DND-41 (cell line): ENCODE results near the gene FDXR.

ENCODE experiments used
- ATAC-seq: fragments of 200-7000 bp; cut with Tn5 transposase; 3 replicates; pipeline ENCODE4 v1.9.1; 2021; ENCODE audit warnings: low read depth; ENCODE audit not compliant: insufficient read depth
- DNase-seq: peaks from one replicate; pipeline ENCODE4 v3.0.0-alpha.2; 2020
- H2AFZ ChIP-seq: 2 replicates; pipeline ENCODE4 v1.6.0; 2012; ENCODE audit warnings: low read depth, low read length
- H3K27ac ChIP-seq: 2 replicates; pipeline ENCODE4 v1.5.1; 2012; ENCODE audit warnings: low read length, inconsistent platforms
- H3K27me3 ChIP-seq: fragments of 200-600 bp; sonication (generic); 2 replicates; pipeline ENCODE4 v1.6.0; 2012; ENCODE audit warnings: low read length, mild to moderate bottlenecking, inconsistent platforms; ENCODE audit not compliant: insufficient read depth, poor library complexity
- H3K36me3 ChIP-seq: 2 replicates; pipeline ENCODE4 v1.5.1; 2012; ENCODE audit warnings: low read length, inconsistent platforms; ENCODE audit not compliant: insufficient read depth
- H3K4me1 ChIP-seq: 2 replicates; pipeline ENCODE4 v1.5.1; 2012; ENCODE audit warnings: mild to moderate bottlenecking, low read length; ENCODE audit not compliant: insufficient read depth
- H3K4me2 ChIP-seq: 2 replicates; pipeline ENCODE4 v1.6.0; 2012; ENCODE audit warnings: mild to moderate bottlenecking, moderate library complexity, low read length, inconsistent platforms; ENCODE audit not compliant: insufficient read depth
- H3K4me3 ChIP-seq, 2 experiments: fragments of 200-600 bp in 1 of 2; shearing (Covaris generic) in 1 of 2; 2 replicates each; pipeline ENCODE4 v1.5.1; 2012 to 2016; ENCODE audit warnings: inconsistent platforms in 2 of 2, low read length in 2 of 2, mild to moderate bottlenecking in 2 of 2, low read depth in 1 of 2, moderate library complexity in 1 of 2
- H3K79me2 ChIP-seq: 2 replicates; pipeline ENCODE4 v1.6.0; 2012; ENCODE audit warnings: low read length, inconsistent platforms; ENCODE audit not compliant: insufficient read depth
- H3K9ac ChIP-seq: 2 replicates; pipeline ENCODE4 v1.6.0; 2012; ENCODE audit warnings: low read depth, mild to moderate bottlenecking, inconsistent platforms, low read length, moderate library complexity
- H3K9me3 ChIP-seq: 2 replicates; pipeline ENCODE4 v1.5.1; 2012; ENCODE audit warnings: low read length, moderate library complexity, mild to moderate bottlenecking, inconsistent platforms; ENCODE audit not compliant: insufficient read depth, severe bottlenecking
- H4K20me1 ChIP-seq: 2 replicates; pipeline ENCODE4 v1.6.0; 2012; ENCODE audit warnings: low read length; ENCODE audit not compliant: insufficient read depth
- EZH2 ChIP-seq: IDR thresholded peaks from 3 replicates; pipeline ENCODE4 v1.6.1; 2012; ENCODE audit warnings: borderline replicate concordance, low read depth, mild to moderate bottlenecking, moderate library complexity, low read length, inconsistent platforms; ENCODE audit not compliant: severe bottlenecking
- TF ChIP-seq, protein P1 (sequence below): IDR thresholded peaks from 2 replicates; pipeline ENCODE4 v1.5.1; 2012; ENCODE audit warnings: borderline replicate concordance, low read length, moderate library complexity, mild to moderate bottlenecking; ENCODE audit not compliant: poor library complexity, severe bottlenecking; ENCODE audit errors: extremely low read depth

Gene FDXR

DNA sequence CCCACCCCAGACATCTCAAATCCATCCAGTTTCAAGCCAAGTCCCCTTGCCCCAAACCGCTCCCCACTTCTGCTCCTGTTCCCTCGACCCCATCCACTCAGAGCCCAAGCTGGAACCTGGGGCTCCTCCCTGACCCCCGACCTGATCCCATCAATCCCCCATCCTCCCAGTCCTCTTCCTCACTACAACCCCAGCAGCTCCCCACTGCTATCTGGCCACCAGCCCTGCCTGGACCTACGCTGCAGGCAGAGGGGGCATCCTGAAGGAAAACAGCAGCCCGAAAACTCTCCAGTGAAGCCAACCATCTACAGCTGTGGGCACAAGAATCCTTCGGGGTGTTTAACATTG lies 3.9 kb downstream of the FDXR start:
- H3K9ac ChIP-seq, result no peak overlapping the region
- H3K36me3 ChIP-seq, result no peaks in the 10 kb centered on the region
- H3K79me2 ChIP-seq, result peaks cover 14% of the 10 kb centered on the region
- no peak overlapping the region for H3K4me2 ChIP-seq
- DNase-seq (no peak), ATAC-seq (no peak)
- no peak for TF ChIP-seq EZH2
- H3K27ac ChIP-seq, result no peak overlapping the region
- no peak overlapping the region for H2AFZ ChIP-seq
- H3K27me3 ChIP-seq, result no peaks in the 10 kb centered on the region
- no peaks in the 10 kb centered on the region for H4K20me1 ChIP-seq
- no peak overlapping the region for H3K4me3 ChIP-seq
- no peaks in the 10 kb centered on the region for H3K9me3 ChIP-seq
- peaks cover 18% of the 10 kb centered on the region for H3K4me1 ChIP-seq

DNA sequence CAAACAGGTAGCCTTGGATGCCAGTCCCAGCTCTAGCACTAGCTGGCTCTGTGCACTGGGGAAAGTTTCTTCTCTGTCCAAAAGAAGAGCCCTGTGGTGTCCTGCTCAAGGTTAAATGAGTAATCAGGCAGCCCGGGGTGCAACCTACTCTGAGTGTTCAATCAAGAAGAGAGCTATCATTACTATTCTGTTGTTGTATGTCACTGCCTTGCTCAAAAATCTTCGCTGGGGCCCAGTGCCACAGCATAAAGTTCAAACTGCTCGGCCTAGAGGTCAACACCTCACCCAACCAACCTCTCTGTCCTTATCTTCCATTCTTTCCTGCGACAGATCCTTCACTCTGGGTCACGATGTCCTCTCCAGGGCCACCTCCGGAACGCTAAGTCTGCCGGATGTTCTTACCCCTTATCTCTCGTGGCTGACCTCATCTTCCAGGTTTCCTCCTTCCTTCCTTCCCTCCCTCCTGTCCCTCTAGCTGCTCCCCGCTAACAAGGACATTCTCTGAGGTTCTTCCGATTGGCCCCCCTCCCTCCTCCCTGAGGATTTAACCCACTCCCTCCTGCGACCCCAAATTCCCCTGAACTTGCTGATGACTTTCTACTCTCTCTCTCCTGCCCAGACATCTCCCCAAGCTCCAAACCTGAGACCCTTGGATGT lies 4.4 kb downstream of the FDXR start:
- no peak for ATAC-seq
- peaks cover 13% of the 10 kb centered on the region for H3K79me2 ChIP-seq
- no peaks in the 10 kb centered on the region for H3K36me3 ChIP-seq
- no peak for DNase-seq
- no peak overlapping the region for H3K4me2 ChIP-seq
- H3K9me3 ChIP-seq, result no peaks in the 10 kb centered on the region
- H3K27me3 ChIP-seq, result no peaks in the 10 kb centered on the region
- H3K4me1 ChIP-seq, result peaks cover 16% of the 10 kb centered on the region
- no peak overlapping the region for H2AFZ ChIP-seq
- H4K20me1 ChIP-seq, result no peaks in the 10 kb centered on the region
- no peak overlapping the region for H3K27ac ChIP-seq
- TF ChIP-seq EZH2, result no peak
- TF ChIP-seq, protein P1, sequence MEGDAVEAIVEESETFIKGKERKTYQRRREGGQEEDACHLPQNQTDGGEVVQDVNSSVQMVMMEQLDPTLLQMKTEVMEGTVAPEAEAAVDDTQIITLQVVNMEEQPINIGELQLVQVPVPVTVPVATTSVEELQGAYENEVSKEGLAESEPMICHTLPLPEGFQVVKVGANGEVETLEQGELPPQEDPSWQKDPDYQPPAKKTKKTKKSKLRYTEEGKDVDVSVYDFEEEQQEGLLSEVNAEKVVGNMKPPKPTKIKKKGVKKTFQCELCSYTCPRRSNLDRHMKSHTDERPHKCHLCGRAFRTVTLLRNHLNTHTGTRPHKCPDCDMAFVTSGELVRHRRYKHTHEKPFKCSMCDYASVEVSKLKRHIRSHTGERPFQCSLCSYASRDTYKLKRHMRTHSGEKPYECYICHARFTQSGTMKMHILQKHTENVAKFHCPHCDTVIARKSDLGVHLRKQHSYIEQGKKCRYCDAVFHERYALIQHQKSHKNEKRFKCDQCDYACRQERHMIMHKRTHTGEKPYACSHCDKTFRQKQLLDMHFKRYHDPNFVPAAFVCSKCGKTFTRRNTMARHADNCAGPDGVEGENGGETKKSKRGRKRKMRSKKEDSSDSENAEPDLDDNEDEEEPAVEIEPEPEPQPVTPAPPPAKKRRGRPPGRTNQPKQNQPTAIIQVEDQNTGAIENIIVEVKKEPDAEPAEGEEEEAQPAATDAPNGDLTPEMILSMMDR, result no peak
- no peak overlapping the region for H3K9ac ChIP-seq
- no peak overlapping the region for H3K4me3 ChIP-seq

DNA sequence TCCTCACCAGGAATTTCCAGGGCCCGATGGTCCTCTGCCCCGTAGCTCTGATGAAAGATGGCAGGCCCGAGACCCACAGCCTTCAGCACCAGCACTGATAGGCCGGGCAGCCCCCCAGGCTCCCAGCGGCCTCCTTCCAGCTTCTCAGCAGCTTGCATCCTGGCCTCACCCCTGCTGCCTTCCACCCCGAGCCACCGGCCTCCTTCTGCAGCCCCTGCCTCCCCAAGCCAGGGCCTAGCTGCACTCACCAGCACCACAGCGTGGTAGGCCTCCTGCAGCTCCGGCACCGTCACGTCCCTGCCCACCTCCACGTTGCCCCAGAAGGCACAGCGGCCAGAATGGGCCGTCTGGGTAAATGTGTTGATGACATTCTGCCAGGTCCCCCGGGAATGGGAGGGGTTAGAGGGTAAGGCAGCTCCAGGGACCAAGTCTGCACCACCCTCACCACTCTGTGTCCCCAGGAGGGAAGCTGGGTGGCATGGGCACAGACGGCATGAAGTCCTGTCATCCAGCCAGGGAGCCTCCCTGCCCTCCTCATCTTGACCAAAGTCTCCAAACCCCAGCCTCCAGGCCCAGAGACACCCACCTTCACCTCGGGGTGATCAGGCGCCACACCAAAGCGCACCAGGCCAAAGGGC lies 6.5 kb downstream of the FDXR start:
- Histone ChIP-seq H3K9ac (no peak overlapping the region), H3K4me2 (no peak overlapping the region), H2AFZ (no peak overlapping the region), H3K4me1 (peaks cover 3% of the 10 kb centered on the region), H3K27ac (no peak overlapping the region), H3K36me3 (no peaks in the 10 kb centered on the region), H4K20me1 (no peaks in the 10 kb centered on the region; the same call in 1 of the 2 replicates), H3K9me3 (no peaks in the 10 kb centered on the region), H3K4me3 (no peak overlapping the region), H3K27me3 (no peaks in the 10 kb centered on the region), H3K79me2 (0 out of 2 replicates have a peak, but pooled peaks cover under 1% of the 10 kb centered on the region)
- DNase-seq (no peak), ATAC-seq (no peak)
- TF ChIP-seq, protein P1, result no peak
- no peak for TF ChIP-seq EZH2

DNA sequence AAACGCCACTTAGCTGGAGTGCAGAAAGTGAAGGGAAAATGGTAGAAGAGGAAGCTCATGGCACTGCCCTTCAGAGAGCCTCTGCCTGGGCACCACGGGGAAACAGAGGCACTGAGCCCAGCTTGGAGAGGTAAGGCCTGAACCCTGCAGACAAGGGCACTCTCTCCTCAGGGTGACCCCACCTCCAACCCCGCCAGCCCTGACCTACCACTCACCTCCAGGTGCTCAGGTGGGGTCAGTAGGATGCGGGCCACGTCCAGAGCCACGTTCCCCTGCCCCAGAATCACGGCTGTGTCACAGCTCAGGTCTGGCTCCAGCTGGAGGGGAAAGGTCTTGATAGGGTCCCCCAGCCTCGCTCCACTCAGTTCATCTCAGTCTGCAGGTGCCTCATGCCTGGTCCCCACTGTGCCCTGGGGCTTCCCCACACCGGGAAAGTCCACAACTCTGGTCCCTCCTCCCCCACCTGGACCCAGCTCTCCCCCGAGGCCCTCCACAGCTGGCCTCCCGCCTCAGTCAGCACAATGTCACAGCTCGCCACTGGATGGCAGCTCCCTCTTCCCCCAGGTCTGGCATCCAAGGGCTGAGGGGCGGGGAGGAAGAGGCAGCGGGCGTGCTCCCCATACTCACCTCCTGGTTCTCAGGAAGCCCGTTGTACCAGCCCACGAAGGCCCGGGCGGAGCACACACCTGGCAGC lies 7.1 kb downstream of the FDXR start:
- Histone ChIP-seq H3K36me3 (no peaks in the 10 kb centered on the region), H3K9ac (no peak overlapping the region), H3K4me1 (no peaks in the 10 kb centered on the region), H4K20me1 (no peaks in the 10 kb centered on the region; the same call in 1 of the 2 replicates), H3K27ac (no peak overlapping the region), H3K4me2 (no peak overlapping the region), H2AFZ (no peak overlapping the region), H3K9me3 (no peaks in the 10 kb centered on the region), H3K79me2 (no peaks in the 10 kb centered on the region), H3K27me3 (no peaks in the 10 kb centered on the region), H3K4me3 (no peak overlapping the region)
- DNase-seq (no peak), ATAC-seq (no peak)
- TF ChIP-seq, protein P1, result no peak
- TF ChIP-seq EZH2, result no peak
